Progenitor cell of endocrine pancreas (in vitro differentiated cells): Measurements from ENCODE around the gene MSTO1. TPM values are rescaled to one million over a fixed set of nuclear protein-coding genes. Genes with fewer than 3 reads are reported as not detected.
"Not testable (repeated sequence)": the region's sequence is repeated elsewhere in the genome, so short reads cannot be mapped to it uniquely, and the experiment has no call there.

ENCODE experiments used
- DNase-seq: peaks from one replicate; pipeline ENCODE4 v3.0.0; 2021; ENCODE audit warnings: low spot score; ENCODE audit not compliant: unreplicated experiment
- H3K27ac Mint-ChIP-seq: 2 replicates; pipeline ENCODE4 v1.8.0; 2021; ENCODE audit warnings: mild to moderate bottlenecking, moderate library complexity, mixed read lengths
- H3K27me3 Mint-ChIP-seq: 2 replicates; pipeline ENCODE4 v1.8.0; 2021; ENCODE audit warnings: mixed read lengths
- H3K36me3 Mint-ChIP-seq: 2 replicates; pipeline ENCODE4 v1.8.0; 2022; ENCODE audit warnings: mixed read lengths; ENCODE audit not compliant: insufficient read depth
- H3K4me1 Mint-ChIP-seq: 2 replicates; pipeline ENCODE4 v1.8.0; 2021; ENCODE audit warnings: low read depth, mixed read lengths
- H3K4me3 Mint-ChIP-seq: 2 replicates; pipeline ENCODE4 v1.8.0; 2021; ENCODE audit warnings: low read depth, mild to moderate bottlenecking, moderate library complexity, mixed read lengths
- H3K9me3 Mint-ChIP-seq: 2 replicates; pipeline ENCODE4 v1.8.0; 2021; ENCODE audit warnings: low read depth, mixed read lengths
- total RNA-seq: library from RNA; stranded (reverse); gene quantifications from 2 replicates; pipeline ENCODE4 v1.2.1, GENCODE V29; 2021
- TF ChIP-seq, protein P1 (sequence below): fragments of 200-600 bp; sonication (generic); IDR thresholded peaks from one replicate; pipeline ENCODE4 v1.5.0; 2021; ENCODE audit warnings: antibody characterized with exemption, mild to moderate bottlenecking; ENCODE audit not compliant: unreplicated experiment

MSTO1 gene
- total RNA-seq, 1 donor from 2014 or later, result 53.4 TPM

DNA sequence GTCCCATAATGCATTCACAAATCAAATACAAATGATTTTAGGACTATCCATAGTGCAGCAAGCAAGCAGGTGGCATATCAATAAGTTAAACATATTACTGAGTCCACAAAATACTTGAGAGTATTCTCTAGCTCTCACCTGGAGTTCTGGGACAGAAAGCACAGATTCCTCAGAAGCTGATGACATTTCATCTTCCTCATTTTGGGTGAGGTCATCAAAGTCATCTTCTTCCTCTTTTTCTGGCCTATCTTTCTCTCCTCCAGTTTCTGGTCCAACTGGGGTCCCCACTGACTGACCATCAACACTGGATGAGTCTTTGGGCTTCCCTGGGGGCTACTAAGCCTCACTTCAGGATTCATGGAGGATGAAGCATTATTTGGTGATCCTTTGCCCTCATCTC, 39.7 kb downstream of the MSTO1 start:
- Mint-ChIP-seq H3K27ac (no peak overlapping the region), H3K9me3 (peaks cover 3% of the 10 kb centered on the region), H3K4me3 (no peak overlapping the region), H3K27me3 (no peaks in the 10 kb centered on the region), H3K4me1 (peaks cover 4% of the 10 kb centered on the region), H3K36me3 (no peaks in the 10 kb centered on the region)
- no peak for DNase-seq
- TF ChIP-seq, protein P1, sequence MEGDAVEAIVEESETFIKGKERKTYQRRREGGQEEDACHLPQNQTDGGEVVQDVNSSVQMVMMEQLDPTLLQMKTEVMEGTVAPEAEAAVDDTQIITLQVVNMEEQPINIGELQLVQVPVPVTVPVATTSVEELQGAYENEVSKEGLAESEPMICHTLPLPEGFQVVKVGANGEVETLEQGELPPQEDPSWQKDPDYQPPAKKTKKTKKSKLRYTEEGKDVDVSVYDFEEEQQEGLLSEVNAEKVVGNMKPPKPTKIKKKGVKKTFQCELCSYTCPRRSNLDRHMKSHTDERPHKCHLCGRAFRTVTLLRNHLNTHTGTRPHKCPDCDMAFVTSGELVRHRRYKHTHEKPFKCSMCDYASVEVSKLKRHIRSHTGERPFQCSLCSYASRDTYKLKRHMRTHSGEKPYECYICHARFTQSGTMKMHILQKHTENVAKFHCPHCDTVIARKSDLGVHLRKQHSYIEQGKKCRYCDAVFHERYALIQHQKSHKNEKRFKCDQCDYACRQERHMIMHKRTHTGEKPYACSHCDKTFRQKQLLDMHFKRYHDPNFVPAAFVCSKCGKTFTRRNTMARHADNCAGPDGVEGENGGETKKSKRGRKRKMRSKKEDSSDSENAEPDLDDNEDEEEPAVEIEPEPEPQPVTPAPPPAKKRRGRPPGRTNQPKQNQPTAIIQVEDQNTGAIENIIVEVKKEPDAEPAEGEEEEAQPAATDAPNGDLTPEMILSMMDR, result no peak

GRCh38 chr1:155650231-155650757, 40.3 kb downstream of the MSTO1 start:
- H3K4me3 Mint-ChIP-seq, result no peak overlapping the region
- DNase-seq, result no peak
- H3K9me3 Mint-ChIP-seq, result peaks cover 3% of the 10 kb centered on the region
- no peaks in the 10 kb centered on the region for H3K27me3 Mint-ChIP-seq
- peaks cover 4% of the 10 kb centered on the region for H3K4me1 Mint-ChIP-seq
- TF ChIP-seq, protein P1, result no peak
- H3K27ac Mint-ChIP-seq, result no peak overlapping the region
- H3K36me3 Mint-ChIP-seq, result no peaks in the 10 kb centered on the region

DNA sequence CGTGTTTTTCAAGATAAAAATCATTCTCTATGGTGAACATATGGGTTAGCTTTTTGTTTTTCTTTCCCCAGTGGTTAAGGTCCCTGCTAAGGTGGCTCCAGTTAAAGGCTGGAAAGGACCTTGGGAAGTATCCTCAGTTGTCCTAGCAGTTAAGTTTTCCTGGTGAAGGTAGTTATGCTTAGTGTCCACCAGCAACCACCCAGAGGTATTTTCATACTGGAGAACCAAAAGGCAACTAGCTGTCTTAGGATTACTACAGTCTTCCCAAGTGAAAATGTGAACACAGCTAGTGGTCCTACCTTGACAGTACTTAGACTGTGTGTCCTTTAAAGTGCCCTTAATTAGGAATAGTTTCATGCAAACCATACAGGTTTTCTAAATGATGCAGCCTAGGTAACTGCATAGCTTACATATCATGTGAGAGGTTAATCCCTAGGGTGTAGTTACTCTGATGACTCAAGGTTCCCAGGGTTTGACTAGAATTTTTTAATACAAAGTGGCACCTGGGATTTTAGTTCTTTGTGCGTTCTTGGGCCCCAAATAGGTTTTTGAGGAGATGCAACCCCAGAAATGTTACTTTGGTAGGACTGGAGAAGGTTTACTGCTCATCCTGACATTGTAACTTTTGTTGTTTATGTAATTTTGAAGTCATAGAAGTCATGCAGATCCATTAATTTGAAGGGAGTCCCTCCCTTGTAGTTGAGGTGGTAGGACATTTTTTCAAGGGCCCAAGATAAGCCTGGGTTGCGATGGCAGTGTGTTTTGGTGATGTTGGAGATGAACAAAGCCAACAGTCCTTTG, 42.0 kb downstream of the MSTO1 start:
- TF ChIP-seq, protein P1, result no peak
- Mint-ChIP-seq H3K9me3 (peaks cover 3% of the 10 kb centered on the region), H3K27me3 (no peaks in the 10 kb centered on the region), H3K36me3 (no peaks in the 10 kb centered on the region), H3K4me1 (peaks cover 4% of the 10 kb centered on the region), H3K27ac (no peak overlapping the region), H3K4me3 (no peak overlapping the region)
- no peak for DNase-seq

GRCh38 chr1:155652951-155653350, 42.9 kb downstream of the MSTO1 start:
- Mint-ChIP-seq H3K27ac (no peak overlapping the region), H3K36me3 (no peaks in the 10 kb centered on the region), H3K4me3 (no peak overlapping the region), H3K9me3 (peaks cover 3% of the 10 kb centered on the region), H3K4me1 (peaks cover 4% of the 10 kb centered on the region), H3K27me3 (no peaks in the 10 kb centered on the region)
- no peak for DNase-seq
- TF ChIP-seq, protein P1, result no peak

DNA sequence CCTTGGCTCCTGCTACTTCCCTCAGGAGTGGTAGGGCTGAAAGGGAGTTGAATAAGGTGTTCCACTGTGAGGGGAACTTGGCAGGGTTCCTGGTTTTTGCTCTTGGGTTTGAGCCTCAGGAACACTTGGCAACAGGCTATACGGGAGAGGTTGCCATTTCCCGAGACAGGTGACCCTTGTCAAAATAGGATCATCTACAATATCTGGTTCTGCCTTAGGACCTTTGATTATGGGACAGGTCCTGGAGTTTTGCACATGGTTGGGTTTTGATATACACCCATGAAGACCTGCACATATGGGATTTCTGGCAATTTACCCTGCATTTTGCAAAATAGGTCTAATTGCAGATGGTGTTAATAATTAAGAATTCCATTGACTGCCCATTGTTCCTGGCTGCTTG, 47.4 kb downstream of the MSTO1 start:
- DNase-seq, result no peak
- no peaks in the 10 kb centered on the region for H3K27me3 Mint-ChIP-seq

GRCh38 chr1:155661239-155661638, 51.2 kb downstream of the MSTO1 start:
- not testable (repeated sequence) for DNase-seq, H3K27me3 Mint-ChIP-seq, H3K4me1 Mint-ChIP-seq, H3K4me3 Mint-ChIP-seq, H3K27ac Mint-ChIP-seq, H3K9me3 Mint-ChIP-seq
- peaks cover 32% of the 10 kb centered on the region for H3K36me3 Mint-ChIP-seq

More for the DNA sequence above, 47.4 kb downstream of the MSTO1 start:
- no peaks in the 10 kb centered on the region for H3K9me3 Mint-ChIP-seq
- H3K4me1 Mint-ChIP-seq, result no peaks in the 10 kb centered on the region
- no peak overlapping the region for H3K4me3 Mint-ChIP-seq
- H3K27ac Mint-ChIP-seq, result no peak overlapping the region
- TF ChIP-seq, protein P1, result no peak
- H3K36me3 Mint-ChIP-seq, result peaks cover 24% of the 10 kb centered on the region
